Upper lobe of left lung (tissue), 6 donors: ENCODE data around the gene CHST11. TPM values are rescaled to one million over a fixed set of nuclear protein-coding genes. Genes with fewer than 3 reads are reported as not detected.
A peak's percentile ranks its signal among the peaks of the same experiment; 100 is the strongest.

Source experiments
- ATAC-seq, 2 donors: fragments of 200-7000 bp; cut with Tn5 transposase; one replicate each; pipeline ENCODE4 v1.9.1; 2022; ENCODE audit warnings: mild to moderate bottlenecking in 2 of 2, moderate library complexity in 2 of 2; ENCODE audit not compliant: low FRiP score in 2 of 2
- DNase-seq, 2 donors: peaks; one replicate each; pipeline ENCODE4 v3.0.0-alpha.2; 2019 to 2020
- H3K27ac ChIP-seq, 4 donors: fragments of 200-600 bp; sonication (generic); one replicate each; pipeline ENCODE4 v1.5.1; 2016 to 2019
- H3K27me3 ChIP-seq, 4 donors: fragments of 200-600 bp; sonication (generic); one replicate each; pipeline ENCODE4 v1.5.1; 2017 to 2019
- H3K36me3 ChIP-seq, 4 donors: fragments of 200-600 bp; sonication (generic); one replicate each; pipeline ENCODE4 v1.5.1; 2016 to 2019
- H3K4me1 ChIP-seq, 4 donors: fragments of 200-600 bp; sonication (generic); one replicate each; pipeline ENCODE4 v1.5.1; 2018 to 2019
- H3K4me3 ChIP-seq, 4 donors: fragments of 200-600 bp; sonication (generic); one replicate each; pipeline ENCODE4 v1.5.1; 2017 to 2019; ENCODE audit warnings: mild to moderate bottlenecking in 2 of 4, moderate library complexity in 1 of 4
- H3K9me3 ChIP-seq, 4 donors: fragments of 200-600 bp; sonication (generic); one replicate each; pipeline ENCODE4 v1.5.1; 2018 to 2019
- EP300 ChIP-seq, 4 donors: sonication (generic); formaldehyde crosslinking; IDR thresholded peaks; one replicate each; pipeline ENCODE4 v1.5.1; 2017; ENCODE audit warnings: antibody characterized with exemption in 4 of 4, control low read depth in 2 of 4
- POLR2A ChIP-seq, 4 donors: fragments of 450-650 bp; IDR thresholded peaks; one replicate each; pipeline ENCODE4 v1.5.1; 2016 to 2017; ENCODE audit warnings: antibody characterized with exemption in 4 of 4, mild to moderate bottlenecking in 2 of 4
- POLR2AphosphoS5 ChIP-seq, 2 donors: sonication (generic); formaldehyde crosslinking; IDR thresholded peaks; one replicate each; pipeline ENCODE4 v1.5.1; 2017; ENCODE audit warnings: antibody characterized with exemption in 2 of 2
- WGBS, 2 donors: methylation state at CpG; one replicate each; pipeline ENCODE4 v1.1.5; 2017 to 2018; 5-methylcytosine and 5-hydroxymethylcytosine counted together
- total RNA-seq, 6 donors: library from RNA; depleted of rRNA in 4 of 6; stranded (reverse); fragments of >200 nt in 4 of 6; gene quantifications; one replicate each; pipeline versions ENCODE4 v1.1.0 to v1.2.1, GENCODE V29; 2016 to 2021
- TF ChIP-seq, protein P1 (sequence below), 6 experiments: fragments of 450-650 bp in 4 of 6; fragments of 200-600 bp in 2 of 6; sonication (generic) in 2 of 6; IDR thresholded peaks; one replicate each; pipeline ENCODE4 v1.5.1; 2016 to 2019; ENCODE audit warnings: antibody characterized with exemption in 6 of 6
- donor health status: DM: no; HTN: no; CAD: no; lungs with moderate emphysema.
- donor health status: DM: no; HTN: yes; CAD: no; lungs with severe emphysema.

CHST11 gene
- 100 to 1,000 TPM in 1 of 6 donors, 10 to 100 TPM in 5; 40.4 to 234 (median 58.4) TPM for total RNA-seq

- 0% methylated on average over 25 to 37 of the region's 47 CpGs for WGBS, 2 donors
- peak; percentile 94 to 95 for ATAC-seq
- H3K9me3 ChIP-seq = no peaks in the 10 kb centered on the region
- DNase-seq = peak; percentile 88 to 97
- H3K27ac ChIP-seq = peak within 1 kb of the TSS; percentile 81 to 96 (median 90)
- H3K4me1 ChIP-seq = peaks cover 16 to 33% (median 29%) of the 10 kb centered on the region in 4 donors
- TF ChIP-seq, protein P1, sequence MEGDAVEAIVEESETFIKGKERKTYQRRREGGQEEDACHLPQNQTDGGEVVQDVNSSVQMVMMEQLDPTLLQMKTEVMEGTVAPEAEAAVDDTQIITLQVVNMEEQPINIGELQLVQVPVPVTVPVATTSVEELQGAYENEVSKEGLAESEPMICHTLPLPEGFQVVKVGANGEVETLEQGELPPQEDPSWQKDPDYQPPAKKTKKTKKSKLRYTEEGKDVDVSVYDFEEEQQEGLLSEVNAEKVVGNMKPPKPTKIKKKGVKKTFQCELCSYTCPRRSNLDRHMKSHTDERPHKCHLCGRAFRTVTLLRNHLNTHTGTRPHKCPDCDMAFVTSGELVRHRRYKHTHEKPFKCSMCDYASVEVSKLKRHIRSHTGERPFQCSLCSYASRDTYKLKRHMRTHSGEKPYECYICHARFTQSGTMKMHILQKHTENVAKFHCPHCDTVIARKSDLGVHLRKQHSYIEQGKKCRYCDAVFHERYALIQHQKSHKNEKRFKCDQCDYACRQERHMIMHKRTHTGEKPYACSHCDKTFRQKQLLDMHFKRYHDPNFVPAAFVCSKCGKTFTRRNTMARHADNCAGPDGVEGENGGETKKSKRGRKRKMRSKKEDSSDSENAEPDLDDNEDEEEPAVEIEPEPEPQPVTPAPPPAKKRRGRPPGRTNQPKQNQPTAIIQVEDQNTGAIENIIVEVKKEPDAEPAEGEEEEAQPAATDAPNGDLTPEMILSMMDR (IDR thresholded peaks at IDR 0.05) = peak in 5 of 6 experiments; percentile 16 to 46 (median 27)
- no peak for TF ChIP-seq EP300 (IDR thresholded peaks at IDR 0.05)
- TF ChIP-seq POLR2AphosphoS5 (IDR thresholded peaks at IDR 0.05) = peak in 1 of 2 donors; percentile 75
- peak in 1 of 4 donors; percentile 79 for TF ChIP-seq POLR2A (IDR thresholded peaks at IDR 0.05)
- H3K36me3 ChIP-seq = no peaks in the 10 kb centered on the region
- peak within 1 kb of the TSS; percentile 50 to 95 (median 80) for H3K4me3 ChIP-seq
- H3K27me3 ChIP-seq = no peaks in the 10 kb centered on the region
Measured at GRCh38 chr12:104456417-104456949, at the start of gene CHST11. Gene CHST11 (plus strand): TSS chr12:104456948.

DNA sequence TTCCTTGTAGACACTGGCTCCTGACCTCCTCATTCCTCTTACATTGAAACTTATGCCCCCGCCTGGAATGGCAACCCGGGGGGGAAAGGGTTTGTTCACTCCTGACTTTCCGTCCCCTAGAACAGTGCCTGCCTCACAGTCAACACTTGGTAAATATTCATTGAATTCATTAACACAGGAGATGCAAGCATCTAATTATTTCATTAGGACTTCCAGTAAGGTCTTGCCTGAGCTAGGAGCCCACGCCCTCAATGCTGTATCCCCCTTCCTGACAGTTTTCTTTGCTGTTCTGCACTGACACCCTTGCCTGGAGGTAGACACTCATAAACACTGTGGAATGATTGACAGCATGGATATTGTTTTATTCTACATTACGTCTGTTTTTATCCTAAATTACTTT, 49.3 kb upstream of the CHST11 start:
- WGBS, 2 donors = 92% methylated on average over 5 of the region's 5 CpGs
- Histone ChIP-seq H3K27ac (no peak overlapping the region), H3K4me3 (no peak overlapping the region), H3K9me3 (no peaks in the 10 kb centered on the region), H3K4me1 (peaks cover 0 to 5% (median 0%) of the 10 kb centered on the region in 4 donors), H3K27me3 (no peaks in the 10 kb centered on the region), H3K36me3 (no peaks in the 10 kb centered on the region)
- ATAC-seq = no peak
- DNase-seq = no peak
- TF ChIP-seq POLR2AphosphoS5 (IDR thresholded peaks at IDR 0.05) = no peak
- no peak for TF ChIP-seq POLR2A (IDR thresholded peaks at IDR 0.05)
- TF ChIP-seq EP300 (IDR thresholded peaks at IDR 0.05) = no peak
- TF ChIP-seq, protein P1 (IDR thresholded peaks at IDR 0.05) = no peak

GRCh38 chr12:104407922-104408321, 48.8 kb upstream of the CHST11 start:
- ATAC-seq = no peak
- 31 to 52% methylated on average over 4 of the region's 4 CpGs for WGBS, 2 donors
- Histone ChIP-seq H3K4me3 (no peak overlapping the region), H3K27ac (no peak overlapping the region), H3K9me3 (no peaks in the 10 kb centered on the region), H3K4me1 (peaks cover 0 to 5% (median 0%) of the 10 kb centered on the region in 4 donors), H3K36me3 (no peaks in the 10 kb centered on the region), H3K27me3 (no peaks in the 10 kb centered on the region)
- DNase-seq = no peak
- TF ChIP-seq POLR2A (IDR thresholded peaks at IDR 0.05) (no peak), POLR2AphosphoS5 (IDR thresholded peaks at IDR 0.05) (no peak), EP300 (IDR thresholded peaks at IDR 0.05) (no peak)
- TF ChIP-seq, protein P1 (IDR thresholded peaks at IDR 0.05) = no peak

DNA sequence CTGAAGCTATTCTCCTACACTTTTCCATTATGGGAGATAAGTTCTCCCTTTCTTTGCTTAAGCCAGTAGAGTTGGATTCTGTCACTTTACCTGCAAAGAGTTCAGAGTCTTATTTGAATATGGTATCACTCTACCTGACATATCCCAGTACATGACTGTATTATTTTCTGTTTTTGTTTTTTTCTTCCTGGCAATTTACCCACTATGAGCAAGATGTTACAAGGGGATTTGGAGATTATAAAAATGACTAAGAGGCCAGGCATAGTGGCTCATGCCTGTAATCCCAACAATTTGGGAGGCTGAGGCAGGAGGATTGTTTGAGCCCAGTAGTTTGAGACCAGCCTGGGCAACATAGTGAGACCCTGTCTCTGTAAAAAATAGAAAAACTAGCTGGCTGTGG, 46.4 kb upstream of the CHST11 start:
- ATAC-seq = no peak
- DNase-seq = no peak

More for the DNA sequence above, 46.4 kb upstream of the CHST11 start:
- Histone ChIP-seq H3K27me3 (no peaks in the 10 kb centered on the region), H3K36me3 (no peaks in the 10 kb centered on the region), H3K4me1 (peaks cover 0 to 5% (median 0%) of the 10 kb centered on the region in 4 donors), H3K4me3 (no peak overlapping the region), H3K27ac (no peak overlapping the region), H3K9me3 (no peaks in the 10 kb centered on the region)
- TF ChIP-seq EP300 (IDR thresholded peaks at IDR 0.05) (no peak), POLR2A (IDR thresholded peaks at IDR 0.05) (no peak), POLR2AphosphoS5 (IDR thresholded peaks at IDR 0.05) (no peak)
- TF ChIP-seq, protein P1 (IDR thresholded peaks at IDR 0.05) = no peak
